Head of caudate nucleus (tissue), 42 donors: ENCODE results near the gene TRPV3.
A peak's percentile ranks its signal among the peaks of the same experiment; 100 is the strongest.
"Not testable (repeated sequence)": the region's sequence is repeated elsewhere in the genome, so short reads cannot be mapped to it uniquely, and the experiment has no call there.

Experiments used
- DNase-seq, 42 donors: peaks; one replicate each; pipeline versions ENCODE4 v3.0.0 to v3.0.0-alpha.2; 2020 to 2021; ENCODE audit warnings: mixed read lengths in 7 of 42
- intact Hi-C: fragments of 100-400 bp; cut with DNase I; formaldehyde crosslinking; loops from one replicate; pipeline ENCODE4 v1.15.0; 2022

Gene TRPV3

DNA sequence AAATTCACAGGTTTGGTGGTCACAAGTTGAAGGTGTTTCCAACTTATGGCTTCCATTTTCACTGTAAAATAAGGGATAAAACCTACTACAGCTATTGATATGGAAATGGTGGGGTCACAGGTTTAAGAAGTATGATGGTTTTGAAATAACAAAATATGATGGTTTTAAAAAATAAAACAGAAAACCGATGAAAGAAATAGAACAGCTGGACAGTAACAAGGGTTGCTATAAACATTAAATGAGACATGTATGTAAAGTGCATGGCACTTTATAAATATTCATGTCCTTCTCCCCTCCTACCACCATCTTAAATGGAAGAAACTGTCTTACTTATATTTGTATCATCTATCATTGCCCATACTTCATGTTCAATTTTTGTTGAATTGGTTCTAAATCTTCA lies 50.5 kb downstream of the TRPV3 start:
- DNase-seq: no peak
- intact Hi-C loops: no loop called here

DNA sequence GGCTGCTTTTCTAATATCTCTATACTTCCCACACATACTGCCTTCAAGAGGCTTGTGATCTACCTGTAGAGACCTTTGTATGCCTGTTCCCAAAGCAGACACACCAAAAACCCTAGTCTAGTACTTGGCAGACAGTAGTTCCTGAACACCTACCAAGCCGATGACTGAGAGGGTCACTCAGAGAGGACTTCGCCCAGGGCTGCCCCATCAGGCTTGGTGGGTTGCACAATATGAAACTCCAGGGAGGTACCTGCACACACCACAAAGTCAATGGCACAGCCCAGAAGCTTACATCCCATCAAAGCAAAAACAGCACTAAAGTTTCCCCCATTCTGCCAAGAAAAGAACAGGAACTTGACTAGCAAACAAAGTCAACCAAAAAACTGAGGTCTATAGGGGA lies 51.6 kb downstream of the TRPV3 start:
- DNase-seq: peak in 1 of 42 donors; percentile 13
- intact Hi-C loops: no loop called here

DNA sequence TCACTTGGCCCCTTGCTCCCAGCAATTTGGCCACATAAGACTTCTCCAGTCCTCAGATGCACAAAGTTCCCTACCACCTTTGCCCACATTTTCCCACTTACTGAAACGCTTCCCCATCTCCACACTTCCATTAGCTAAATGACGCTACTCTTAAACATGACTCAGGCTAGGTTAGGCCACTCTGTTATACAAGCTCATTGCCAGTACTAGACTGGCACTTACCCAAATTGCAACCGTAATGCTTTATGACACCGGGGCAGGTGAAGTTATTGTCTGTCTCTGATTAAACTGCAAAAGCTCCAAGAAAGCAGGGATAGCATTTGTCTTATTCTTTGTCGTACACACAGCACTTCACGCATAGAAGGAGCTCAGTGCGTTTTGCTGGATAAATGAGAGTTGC lies 52.6 kb downstream of the TRPV3 start:
- DNase-seq: peak in 1 of 42 donors; percentile 30
- intact Hi-C loops: no loop called here

DNA sequence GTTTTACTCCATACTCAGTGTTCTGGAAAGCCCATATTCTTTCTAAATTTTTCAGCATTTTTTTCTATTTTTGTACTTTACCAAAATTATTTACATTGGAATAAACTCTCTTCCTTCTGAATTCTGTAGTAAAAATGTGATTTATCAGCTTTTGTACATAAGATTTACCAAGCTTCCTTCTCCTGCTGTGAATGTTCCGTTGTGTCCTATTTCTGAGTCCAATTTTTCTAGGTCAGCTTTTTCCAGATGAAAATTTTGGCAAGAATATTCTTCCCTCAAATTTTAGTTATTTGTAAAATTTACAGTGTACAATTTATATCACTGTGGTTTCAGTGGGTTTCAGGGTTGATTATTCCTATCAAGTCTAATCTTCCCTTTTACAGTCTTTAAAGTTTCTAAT lies 54.3 kb downstream of the TRPV3 start:
- no peak for DNase-seq
- intact Hi-C loops: no loop called here

DNA sequence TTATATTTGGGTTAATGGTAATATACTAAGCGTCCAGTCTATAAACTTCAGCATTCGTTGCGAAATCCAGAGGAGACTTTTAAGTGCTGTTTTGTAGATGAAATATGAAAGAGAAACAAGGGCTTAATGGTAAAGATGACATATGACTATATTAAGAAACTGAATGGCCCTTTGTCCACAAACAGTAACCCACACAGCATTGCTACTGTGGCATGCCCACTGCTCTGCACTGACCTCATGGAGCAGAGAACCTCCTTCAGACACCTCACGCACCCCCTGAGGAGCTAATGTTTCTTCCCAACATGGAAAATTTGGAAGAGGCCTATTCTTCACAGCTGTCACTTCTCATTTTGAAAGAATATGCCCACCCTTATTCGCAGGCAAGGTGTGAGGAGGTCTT lies 55.1 kb downstream of the TRPV3 start:
- intact Hi-C loops: no loop called here
- peak in 40 of 42 donors; percentile 23 to 85 (median 63) for DNase-seq

DNA sequence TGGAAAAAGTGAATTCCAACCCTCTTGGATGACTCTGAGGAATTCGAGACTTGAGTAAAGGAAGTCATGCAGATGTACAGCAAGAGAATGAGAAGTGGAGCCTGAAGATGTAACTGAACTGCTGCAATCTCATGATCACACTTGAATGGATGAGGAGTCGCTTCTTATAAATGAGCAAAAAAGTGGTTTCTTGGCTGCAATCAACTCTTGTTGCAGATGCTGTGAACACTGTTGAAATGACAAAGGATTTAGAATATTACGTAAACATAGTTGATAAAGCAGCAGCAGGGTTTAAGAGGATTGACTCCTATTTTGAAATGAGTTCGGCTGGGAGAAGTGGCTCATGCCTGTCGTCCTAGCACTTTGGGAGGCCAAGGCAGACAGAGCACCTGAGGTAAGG lies 56.3 kb downstream of the TRPV3 start:
- DNase-seq: peak in 1 of 42 donors; percentile 12
- intact Hi-C loops: no loop called here

DNA sequence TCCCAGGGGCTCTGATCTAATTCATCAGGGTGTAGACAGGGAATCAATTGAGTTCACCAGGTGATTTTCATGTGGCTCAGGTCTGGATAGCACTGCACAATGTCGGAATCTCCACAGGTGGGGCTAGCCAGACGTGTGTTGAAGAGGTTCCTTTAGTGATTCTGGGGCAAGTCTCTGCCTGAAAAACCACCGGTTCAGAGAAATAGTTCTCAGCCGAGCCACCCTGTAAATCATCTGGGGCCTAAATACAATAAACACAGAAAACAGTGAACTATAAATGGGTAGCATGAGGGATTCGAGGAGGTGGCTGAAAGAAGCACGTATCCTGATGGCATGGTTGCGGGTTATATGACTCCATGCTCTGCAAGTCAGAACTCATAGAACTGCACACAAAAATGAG lies 60.5 kb downstream of the TRPV3 start:
- no peak for DNase-seq
- intact Hi-C loops: no loop called here

DNA sequence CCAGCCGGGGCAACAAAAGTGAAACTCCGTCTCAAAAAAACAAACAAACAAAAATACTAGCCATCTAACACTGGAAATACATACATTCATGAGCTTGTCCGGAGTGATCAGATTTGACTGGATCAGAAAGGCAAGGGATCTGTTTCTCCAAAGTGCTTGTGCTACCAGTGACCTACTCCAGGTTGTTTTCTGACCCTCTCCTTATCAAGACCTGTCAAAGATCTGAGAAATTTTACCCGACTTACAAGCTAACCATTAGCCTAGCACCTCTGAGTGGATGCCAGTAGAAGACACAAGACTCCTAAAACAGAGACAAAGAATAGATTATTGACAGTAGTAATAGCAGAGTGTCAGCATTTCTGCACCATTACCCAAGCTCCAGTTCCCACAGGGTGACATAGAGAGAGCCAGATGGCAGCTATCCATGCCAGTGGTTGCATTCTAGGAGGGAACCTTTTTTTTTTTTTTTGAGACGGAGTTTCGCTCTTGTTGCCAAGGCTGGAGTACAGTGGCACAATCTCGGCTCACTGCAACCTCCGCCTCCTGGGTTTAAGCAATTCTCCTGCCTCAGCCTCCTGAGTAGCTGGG lies 72.0 kb downstream of the TRPV3 start:
- peak in 1 of 42 donors; percentile 17 for DNase-seq
- intact Hi-C loops: no loop called here

DNA sequence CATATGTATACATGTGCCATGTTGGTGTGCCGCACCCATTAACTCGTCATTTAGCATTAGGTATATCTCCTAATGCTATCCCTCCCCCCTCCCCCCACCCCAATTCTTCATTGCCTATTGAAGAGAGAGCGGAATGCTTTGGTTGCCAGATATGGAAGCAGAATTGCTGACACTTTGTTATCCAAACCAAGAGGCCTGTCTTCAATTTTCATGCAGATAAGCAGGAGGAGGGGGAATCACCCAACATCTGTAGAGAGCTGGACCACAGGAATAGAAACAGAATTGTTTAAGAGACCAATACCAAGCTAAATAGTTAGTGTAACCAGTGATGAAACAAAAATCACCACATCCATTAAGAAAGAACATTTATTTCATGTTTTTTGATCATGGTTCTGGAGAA lies 74.8 kb downstream of the TRPV3 start:
- DNase-seq: no peak
- intact Hi-C loops: no loop called here

DNA sequence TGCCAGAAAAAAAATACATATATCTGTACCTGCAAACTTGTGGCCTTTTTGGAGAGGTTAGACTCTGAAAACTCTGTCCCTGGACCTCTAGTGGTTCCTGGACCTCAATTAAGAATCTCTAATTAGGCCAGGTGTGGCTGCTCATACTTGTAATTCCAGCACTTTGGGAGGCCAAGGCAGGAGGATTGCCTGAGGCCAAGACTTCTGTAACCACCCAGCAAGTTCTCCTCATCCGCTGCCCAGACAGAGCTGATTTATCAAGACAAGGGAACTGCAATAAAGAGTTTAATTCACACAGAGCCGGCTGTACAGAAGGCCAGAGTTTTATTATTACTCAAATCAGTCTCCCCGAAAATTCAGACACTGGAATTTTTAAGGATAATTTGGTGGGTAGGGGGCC lies 77.6 kb downstream of the TRPV3 start:
- intact Hi-C loops: loop anchor here (10.0 kb wide), 1 partner anchor 55 kb away; no protein-coding TSS in a partner anchor
- no peak for DNase-seq

DNA sequence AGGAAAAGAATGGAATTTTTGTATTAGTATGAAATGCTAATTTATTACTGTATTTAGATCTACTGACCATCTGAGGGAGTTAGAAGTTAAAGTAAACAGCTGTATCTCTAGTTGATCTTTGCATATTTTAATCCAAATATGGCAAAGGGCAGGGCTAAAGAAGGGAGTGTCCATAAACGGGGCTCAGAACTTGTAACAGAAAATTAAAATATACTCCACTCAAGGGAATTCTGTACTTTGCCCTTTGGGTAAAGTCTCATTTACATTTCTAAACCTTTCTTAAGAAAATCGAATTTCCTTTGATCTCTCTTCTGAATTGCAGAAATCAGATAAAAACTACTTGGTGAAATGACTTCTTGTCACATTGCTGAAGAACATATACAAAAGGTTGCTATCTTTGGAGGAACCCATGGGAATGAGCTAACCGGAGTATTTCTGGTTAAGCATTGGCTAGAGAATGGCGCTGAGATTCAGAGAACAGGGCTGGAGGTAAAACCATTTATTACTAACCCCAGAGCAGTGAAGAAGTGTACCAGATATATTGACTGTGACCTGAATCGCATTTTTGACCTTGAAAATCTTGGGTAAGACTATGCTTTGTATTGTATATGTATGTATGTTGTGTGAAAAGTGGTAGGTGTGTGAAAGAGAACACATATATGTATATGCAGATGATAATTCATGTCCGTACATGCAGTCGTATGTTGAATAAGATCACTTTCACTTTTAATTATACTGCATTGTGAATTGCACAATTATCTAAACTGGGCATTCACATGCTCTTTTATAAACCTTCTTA lies 81.6 kb downstream of the TRPV3 start, which contains the start of gene ASPA:
ASPA (plus strand) TSS at position 186 of the 799 bp plus-strand sequence; CDS start at position 349, 163 bp downstream.
- no peak for DNase-seq
- intact Hi-C loops: loop anchor here (10.0 kb wide), 1 partner anchor 59 kb away; no protein-coding TSS in a partner anchor

DNA sequence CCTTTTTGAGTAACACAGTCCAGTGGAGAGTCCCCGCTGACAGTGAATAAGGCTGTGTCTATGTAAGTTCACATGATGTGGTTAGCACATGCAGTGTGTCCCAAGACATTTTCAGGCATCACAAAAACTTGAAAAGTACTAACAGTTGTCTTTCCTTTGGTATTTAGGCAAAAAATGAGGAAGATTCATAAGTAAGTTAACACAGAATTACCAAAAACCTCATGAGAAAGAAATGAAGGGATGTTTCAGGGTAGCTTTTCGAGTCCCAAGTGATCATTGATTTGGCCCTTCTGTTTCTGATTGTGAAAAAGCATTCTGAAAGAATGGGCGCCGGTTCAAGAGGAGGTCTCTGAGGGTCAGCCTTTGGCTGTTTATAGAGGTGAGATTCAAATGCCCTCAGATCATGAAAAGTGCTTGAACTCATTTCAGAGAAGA lies 82.3 kb downstream of the TRPV3 start:
- intact Hi-C loops: loop anchor here (10.0 kb wide), 1 partner anchor 60 kb away; no protein-coding TSS in a partner anchor
- peak in 1 of 42 donors; percentile 38 for DNase-seq

DNA sequence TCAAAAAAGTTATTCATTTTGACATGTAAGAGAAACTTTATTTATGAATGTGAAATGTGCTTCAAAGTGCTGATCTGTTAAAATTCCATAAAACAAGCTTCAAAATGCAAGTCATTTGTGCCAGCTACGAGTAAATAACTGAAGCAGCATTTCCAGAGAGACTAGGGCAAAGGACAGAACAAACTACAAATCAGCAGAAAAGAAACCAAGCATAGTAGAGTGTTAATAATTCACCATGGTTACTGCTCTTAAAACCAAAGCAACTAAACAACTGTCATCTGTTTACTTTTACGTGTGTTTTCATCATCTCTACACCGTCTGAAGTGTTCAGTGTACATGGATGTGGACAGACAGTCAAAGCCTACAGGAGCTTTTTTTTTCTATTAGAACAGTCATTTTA lies 83.4 kb downstream of the TRPV3 start:
- DNase-seq: no peak
- intact Hi-C loops: loop anchor here (10.0 kb wide), 1 partner anchor 61 kb away; no protein-coding TSS in a partner anchor

DNA sequence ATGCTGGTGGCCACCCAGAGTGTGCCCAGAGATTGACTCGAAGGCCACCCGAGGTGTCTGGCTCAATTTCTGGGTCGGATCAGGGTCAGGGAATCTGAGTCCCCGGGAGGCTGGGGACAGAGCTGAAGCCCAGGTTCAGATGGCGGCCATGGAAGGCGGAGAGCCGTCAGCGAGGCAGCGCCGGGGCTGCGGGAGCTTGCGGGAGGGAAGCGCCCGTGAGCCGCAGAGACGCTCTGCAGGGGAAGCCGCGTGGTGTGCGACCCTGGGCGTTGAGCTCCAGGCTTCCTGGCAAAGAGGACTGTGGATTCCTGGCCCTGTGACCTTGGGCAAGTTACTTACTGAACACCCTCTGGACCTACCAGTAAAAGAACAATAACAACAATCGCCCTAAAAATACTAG lies 85.5 kb downstream of the TRPV3 start:
- DNase-seq: no peak
- intact Hi-C loops: loop anchor here (10.0 kb wide), 1 partner anchor 63 kb away; no protein-coding TSS in a partner anchor

DNA sequence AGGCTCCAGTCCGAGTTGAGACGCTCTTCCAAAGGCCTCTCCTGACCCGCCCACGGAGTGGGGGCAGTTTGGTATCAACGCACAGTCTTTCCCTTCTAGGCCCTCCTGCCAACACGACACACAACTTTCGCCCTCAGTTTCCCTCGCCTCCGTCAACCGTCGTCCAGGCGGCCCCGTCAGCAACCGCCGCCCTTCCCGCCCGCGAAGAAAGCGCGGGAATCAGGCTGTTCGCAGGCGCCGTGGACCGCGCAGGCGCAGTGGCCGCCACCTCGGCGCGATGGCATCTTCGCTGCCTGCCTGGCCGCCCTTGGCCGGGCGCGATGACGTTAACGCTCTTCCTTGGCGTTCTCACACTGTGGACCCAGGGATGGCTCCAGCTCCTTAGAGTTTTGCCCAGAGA lies 86.0 kb downstream of the TRPV3 start, which contains the start of gene SPATA22:
SPATA22 (minus strand) TSS at position 221 of the 400 bp plus-strand sequence. CDS start 2,494 bp downstream, outside the sequence.
- intact Hi-C loops: loop anchor here (10.0 kb wide), 1 partner anchor 63 kb away; no protein-coding TSS in a partner anchor

DNA sequence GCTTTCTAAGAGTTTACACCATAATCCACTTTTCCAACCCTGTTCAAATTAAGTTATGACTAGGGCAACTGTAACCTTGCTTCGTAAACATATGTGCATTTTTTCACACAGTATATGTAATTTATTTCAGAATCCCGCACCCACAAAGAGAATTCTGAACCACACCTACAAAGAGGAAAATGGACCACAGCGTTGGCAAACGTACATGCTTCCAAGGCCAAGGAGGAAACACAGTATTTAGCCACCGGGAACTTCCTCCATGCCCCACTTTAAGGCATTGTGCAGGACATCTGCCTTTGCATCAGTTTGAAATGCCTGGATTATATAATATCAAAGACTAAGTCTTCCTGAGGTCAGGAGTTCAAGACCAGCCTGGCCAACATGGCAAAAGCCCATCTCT lies 88.1 kb downstream of the TRPV3 start:
- intact Hi-C loops: no loop called here
- DNase-seq: no peak

More for the DNA sequence above, 86.0 kb downstream of the TRPV3 start, which contains the start of gene SPATA22:
- DNase-seq: no peak

DNA sequence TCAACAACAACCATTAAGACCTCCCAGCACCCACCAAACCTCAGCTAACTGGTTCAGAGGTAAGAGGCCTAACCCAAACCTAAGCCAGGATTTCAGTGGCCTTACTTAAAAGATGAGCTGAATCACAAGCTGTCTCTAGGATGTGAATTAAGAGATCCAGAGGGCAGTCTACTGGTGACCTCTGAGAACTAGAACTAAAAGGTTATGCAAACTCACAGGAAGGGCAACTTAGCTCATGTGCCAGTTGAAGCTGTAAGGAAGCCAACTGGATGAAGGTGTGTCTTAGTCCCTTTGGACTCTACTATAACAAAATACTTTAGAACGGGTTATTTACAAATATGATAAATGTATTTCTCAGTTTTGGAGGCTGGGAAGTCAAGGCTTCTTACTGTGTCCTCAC lies 91.3 kb downstream of the TRPV3 start:
- DNase-seq, intact Hi-C loops: not testable (repeated sequence)
